Measurements from ENCODE around the gene COL4A1.

Gene COL4A1

DNA sequence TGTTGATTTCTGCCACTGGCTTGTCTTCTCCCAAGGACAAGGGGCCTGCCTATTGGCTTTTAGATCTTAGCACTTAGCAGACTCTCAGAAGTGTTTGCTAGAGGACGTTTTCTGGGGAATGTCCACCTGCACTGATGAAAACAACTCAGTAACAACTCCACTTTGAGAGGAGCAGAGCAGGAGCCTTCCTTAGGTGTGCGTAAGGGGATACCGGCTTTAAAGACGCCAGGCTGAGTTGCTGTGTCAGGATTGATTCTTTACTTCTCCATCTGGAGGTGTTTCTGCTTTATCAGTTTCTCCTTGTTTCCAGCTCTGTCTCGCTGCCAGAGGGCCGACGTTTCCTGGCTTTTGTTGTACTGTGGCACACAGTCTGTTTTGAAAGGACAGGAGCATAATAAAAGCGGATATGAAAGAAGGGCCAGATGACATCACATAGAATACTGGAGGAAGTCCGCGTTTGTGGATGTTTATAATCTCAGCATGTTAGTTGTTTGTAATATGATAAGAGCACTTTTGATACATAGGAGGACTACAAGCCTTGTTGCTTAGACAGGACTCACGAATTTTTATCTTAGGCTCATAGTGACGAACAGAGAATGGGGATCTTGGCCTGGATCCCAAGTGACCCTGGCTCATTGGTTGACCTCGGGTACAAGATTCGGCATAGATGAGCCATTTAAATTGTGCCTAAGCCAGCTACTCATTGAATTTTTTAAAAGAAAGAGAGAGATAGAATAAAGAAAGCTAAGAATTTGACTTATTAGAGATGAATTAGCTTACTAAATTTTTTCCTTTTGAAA lies 34.7 kb upstream of the COL4A1 start:
- no peak for FAIRE-seq
- DNase-seq (ENCODE audit: low spot score) = no peak

DNA sequence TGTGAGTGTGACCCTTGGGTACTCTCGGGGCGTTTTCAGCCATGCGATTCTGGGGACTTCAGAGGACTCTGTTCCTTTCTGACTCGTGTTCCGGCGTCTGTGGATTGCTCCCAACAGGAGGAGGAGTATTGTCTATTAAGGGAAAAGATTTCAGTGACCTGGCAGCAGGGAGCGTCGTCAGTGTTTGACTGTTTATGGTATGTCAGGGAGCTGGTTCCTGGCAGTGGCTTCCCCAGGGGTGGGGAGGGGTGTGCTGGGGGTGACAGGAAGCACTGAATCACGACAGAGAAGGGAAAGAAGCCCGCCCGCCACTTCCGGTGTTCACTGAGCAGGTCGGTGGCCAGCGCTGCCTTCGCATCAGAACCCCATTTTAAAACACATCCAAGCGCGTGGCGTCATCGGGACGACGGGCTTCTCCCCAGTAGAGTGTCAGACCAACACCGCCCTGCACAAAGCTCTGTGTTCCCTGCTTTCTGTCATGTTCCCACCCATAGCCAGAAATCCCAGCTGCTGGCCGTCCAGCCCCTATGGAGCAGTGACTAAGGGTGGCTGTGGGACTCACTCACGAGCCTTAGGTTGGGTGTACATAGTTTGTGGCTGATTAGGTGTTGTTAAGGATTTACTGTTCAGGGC lies 34.0 kb upstream of the COL4A1 start:
- DNase-seq (ENCODE audit: low spot score) = no peak
- FAIRE-seq = no peak

DNA sequence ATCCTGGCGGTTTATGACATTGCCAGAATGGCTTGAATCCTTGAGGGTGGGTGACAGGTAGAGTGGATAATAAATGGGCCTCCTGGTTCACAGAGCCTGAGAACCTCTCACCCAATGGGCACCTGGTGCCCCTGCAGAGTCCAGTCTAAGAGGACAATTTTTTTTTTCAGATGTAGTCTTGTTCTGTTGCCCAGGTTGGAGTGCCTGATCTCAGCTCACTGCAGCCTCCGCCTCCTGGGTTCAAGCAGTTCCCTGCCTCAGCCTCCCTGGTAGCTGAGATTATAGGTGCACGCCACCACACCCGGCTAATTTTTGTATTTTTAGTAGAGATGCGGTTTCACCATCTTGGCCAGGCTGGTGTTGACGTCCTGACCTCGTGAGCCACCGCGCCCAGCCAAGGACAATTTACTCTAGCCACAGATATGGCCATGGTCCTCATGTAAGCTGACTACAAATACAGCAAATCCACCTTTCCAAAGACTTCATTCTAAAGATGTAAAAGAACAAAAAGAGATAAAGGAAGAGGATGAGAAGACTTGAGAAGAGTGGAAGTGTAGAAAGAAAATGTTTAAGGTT lies 33.1 kb upstream of the COL4A1 start:
- DNase-seq (ENCODE audit: low spot score) = no peak
- no peak for FAIRE-seq

DNA sequence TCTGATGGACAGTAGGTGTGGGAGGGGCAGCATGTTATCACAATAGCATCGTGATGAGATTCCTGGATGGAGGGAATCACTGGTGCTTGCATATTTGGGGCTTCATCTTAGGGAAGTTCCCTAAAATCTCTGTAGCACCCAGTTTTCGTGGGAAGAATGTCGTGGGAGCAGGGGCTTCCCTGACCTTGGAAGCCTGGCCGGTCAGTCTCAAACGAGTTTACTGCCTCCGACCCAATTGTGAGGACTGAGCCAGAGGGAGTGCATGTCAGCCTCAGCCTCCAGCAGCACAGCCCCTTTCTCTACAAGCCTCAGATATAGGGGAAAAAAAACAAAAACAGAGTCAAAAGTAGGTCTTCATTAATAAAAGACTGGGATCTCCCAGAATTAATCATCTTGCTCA lies 32.3 kb upstream of the COL4A1 start:
- DNase-seq (ENCODE audit: low spot score) (no peak), FAIRE-seq (no peak)

DNA sequence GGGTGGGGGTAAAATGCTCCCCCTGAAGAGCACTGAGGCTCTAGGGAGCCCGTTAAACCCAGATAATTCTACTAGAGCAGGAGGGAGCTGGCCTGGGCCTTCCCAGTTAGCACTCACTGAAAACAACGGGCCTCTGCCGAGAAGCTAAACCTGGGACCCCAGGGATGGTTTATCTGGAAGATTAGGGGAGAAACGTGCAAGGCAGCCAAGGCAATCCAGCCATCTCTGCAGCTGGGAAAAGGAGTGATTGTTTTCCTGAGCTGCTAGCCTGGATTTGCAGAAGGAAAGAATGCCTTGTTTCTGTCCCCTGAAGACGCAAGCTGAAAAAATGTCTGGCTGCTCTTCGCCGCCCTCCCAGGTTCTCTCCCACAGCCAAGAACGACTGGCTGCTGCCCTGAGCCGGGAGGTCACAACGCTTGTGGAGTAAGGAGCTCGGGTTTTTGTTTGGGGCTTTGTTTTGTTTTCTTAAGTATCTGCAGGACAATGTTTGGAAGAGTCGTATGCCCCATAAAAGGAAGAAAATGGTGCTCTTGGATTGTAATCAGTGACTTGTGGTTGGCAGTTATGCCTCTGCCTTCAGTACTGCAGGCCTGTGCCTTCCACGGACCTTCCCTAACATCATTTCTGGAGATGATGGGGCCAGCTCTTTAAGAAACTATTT lies 31.6 kb upstream of the COL4A1 start:
- no peak for FAIRE-seq
- no peak for DNase-seq (ENCODE audit: low spot score)

DNA sequence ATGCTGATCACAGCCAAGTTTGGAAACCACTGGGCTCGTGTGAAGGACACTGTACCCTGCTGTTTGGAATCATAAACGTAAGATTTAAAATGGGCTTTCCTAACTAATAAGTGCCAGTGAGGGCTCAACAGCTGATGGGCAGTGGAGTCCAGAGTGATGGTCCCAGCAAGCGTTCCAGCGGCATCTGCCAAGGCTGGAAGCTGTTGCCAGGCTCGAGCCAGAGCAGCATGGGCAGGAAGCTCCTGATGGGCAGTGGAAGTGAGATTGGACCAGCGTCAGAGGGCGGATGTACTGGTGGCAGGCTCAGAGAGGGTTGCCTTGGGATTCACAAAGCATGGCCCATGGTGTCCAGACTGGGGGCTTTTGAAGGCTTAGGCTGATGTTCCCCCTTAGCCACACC lies 30.3 kb upstream of the COL4A1 start:
- DNase-seq (ENCODE audit: low spot score) (no peak), FAIRE-seq (no peak)

DNA sequence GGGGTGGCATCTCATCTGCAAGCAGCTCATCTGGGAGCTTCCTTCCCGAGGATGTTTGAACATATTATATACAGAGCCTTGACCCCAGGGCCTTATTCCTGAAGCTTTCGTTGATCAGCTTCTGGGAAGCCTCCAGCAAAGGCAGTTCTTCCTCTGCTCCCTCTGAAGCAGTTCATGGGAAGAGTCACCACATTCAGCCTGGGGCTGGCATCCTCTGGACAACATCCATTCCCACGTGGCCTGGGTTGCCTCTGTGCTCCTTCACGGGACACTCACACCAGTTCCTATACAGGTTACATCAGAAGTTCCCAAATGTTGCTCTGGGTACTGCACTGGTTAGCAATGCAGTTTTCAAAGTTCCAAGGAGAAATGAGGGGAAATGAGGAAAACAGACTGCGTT lies 29.7 kb upstream of the COL4A1 start:
- DNase-seq (ENCODE audit: low spot score) (no peak), FAIRE-seq (no peak)

DNA sequence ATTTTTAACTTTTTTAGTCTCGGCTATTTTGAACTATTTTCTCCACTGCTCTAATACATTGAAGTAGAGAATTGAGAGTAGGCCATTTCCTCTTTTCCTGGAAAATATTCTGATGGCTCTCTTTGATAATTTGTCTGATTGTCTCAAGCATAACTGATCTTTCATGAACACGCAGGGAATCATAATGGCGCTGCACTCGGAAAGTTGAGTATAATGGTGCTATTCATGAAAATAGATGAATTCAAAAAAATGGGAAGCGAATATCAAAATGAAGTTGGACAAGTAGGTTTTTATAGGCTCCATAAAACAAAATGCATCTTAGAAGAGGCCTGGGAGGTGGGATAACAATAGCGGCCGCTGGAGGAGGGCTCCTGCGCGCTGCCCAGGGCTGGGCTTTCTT lies 29.2 kb upstream of the COL4A1 start:
- DNase-seq (ENCODE audit: low spot score) (no peak), FAIRE-seq (no peak)

DNA sequence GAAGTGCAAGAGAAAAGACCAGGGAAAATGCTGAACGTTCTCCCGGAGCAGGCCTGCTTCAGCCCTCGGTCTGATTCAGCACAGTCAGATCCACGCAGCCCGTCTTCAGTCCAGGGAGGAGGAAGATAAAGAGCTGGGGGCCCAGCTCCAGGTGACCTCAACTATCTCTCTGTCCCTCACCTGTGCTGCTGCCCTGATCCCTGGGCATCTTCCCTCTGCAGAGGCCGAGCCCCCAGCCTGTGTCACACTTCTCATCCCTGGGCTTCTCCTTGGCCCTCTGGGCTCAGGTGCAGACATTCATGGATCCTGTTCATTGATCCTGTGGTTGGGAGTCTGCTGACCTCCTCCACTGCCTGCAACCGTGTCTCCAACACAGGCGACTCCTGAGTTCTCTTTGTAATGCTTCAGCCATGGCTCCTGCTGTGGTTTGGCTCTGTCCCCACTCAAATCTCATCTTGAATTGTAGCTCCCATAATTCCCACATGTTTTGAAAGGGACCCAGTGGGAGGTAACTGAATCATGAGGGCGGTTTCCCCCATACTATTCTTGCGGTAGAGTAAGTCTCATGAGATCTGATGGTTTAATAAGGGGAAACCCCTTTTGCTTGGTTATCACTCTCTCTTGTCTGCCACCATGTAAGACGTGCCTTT lies 28.0 kb upstream of the COL4A1 start:
- DNase-seq (ENCODE audit: low spot score) (no peak), FAIRE-seq (no peak)

DNA sequence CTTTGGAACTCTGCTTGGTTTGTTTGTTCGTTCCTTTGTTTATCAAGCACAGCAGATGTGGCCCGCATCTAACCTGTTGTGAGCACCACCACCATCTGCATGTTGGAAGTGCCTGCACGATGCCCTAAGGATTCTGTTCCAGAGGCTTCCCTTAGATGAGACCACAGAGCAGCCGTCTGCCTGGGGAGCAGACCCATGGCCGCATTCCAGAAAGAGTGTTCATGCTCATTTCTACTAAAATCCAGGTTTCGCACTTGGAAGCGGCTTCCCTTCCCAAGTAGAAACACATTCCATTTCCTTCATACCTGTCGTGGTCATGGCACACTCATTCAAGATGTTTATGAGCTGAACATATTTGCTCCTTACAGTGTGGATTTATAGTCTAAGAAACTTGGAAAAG lies 27.3 kb upstream of the COL4A1 start:
- FAIRE-seq (no peak), DNase-seq (ENCODE audit: low spot score) (no peak)

DNA sequence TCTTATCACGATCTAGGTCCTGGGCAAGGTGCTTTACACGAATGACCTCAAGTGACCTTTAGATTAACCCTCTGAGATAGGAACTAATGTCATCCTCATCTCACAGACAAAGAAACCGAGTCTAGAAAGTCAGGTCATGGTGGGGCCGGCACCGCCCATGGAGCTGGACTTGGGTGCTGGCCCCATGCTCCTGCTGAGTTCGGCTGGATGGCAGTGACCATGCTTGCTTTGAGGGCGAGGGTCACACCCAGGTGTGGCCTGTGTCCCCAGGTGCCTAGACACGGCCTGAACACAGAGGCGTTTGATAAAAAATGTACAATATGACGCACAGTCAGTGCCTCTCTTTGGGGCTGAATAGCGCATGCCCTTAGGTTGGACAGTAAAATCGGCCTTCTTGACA lies 26.9 kb upstream of the COL4A1 start:
- no peak for FAIRE-seq
- DNase-seq (ENCODE audit: low spot score) = no peak

DNA sequence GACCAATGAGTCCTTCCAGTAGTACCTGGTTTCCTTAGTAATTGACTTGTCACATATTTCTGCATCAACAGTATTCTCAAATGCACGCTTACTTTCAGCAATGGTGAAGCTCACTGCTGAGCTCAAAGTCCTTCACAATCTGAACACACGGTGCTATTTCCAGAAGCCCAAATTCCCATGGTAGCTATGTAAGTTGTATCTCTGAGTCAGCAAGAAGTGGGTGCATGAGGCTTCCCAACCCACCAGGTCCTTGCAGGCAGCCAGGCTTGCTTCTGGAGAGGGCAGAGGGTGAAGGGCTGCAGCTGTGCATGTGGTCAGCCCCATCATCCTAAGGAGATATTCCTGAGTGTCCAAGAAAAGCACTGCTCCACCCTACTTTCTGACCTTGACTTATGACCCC lies 25.8 kb upstream of the COL4A1 start:
- FAIRE-seq (no peak), DNase-seq (ENCODE audit: low spot score) (no peak)

DNA sequence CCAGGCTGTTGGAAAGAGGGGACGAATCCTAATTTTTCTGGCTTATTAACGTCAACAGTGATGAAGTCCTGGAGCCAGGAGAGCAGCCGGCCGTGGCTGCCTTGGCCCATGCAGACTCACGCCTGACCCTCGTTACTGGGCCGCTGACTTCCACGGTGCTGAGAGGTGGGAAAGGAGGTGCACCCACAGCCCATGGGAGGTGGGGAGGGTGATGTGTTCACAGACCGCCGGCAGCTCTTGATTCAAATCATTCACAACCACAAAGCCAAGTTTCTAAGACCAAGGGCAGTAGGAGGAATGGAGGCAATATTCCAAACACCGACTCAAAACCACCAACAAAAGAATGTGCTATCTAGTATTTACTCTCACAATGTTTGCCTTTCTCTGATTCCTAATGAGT lies 24.4 kb upstream of the COL4A1 start:
- DNase-seq (ENCODE audit: low spot score) (no peak), FAIRE-seq (no peak)

DNA sequence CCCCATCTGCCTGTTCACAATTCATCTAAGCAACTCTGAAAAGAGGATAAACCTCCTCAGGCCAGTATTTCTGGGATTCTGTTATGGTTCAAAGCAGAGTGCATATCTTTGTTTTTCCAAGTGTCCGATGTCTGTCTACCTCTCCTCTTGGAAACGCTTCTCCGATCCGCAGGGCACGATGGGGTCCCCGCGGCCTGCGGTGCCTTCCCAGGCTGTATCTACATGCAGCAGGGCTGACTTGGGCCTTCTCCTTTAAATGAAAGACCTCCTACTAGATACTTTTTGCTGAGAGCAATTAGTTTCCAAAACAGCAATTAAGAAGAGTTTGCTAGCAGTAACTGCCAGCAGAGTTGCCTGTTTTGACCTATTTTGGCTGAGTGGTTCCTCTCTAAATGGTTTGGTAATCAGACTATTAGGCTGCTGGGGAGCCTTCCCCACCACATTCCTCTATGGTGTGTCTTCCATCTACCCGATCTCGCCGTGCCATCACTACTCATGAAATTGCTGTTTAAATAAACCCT lies 23.6 kb upstream of the COL4A1 start:
- FAIRE-seq (no peak), DNase-seq (ENCODE audit: low spot score) (no peak)

DNA sequence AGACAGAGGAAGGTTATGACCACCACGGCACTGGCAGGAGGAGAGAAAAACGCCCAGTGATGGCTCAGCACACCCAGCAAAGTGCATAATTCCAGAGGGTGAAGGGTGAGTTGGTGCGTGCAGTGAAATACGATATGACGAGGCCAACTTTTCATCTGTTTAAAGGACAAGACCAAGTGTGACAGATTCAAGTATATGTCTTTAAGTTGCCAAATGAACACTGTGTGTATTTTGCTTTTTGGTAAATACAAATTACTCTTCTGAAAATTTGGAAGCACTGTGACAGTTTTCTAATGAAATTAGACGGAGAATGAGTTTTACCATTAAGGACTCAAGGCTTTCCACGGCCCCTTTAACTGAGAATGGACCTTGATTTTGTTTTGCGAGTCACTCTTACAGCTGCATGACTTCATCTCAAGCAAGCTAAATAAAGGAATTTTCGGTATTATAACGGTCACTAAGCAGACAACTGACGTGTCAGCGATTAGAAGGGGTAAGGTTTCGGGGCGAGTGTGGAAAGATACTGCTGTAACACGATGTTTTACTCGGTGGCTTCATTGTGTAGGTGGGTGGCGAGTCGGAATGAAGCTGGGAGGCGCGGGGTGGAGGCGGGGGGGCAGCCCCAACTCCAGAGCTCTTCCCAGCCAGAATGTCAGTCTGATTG lies 23.0 kb upstream of the COL4A1 start:
- FAIRE-seq (no peak), DNase-seq (ENCODE audit: low spot score) (no peak)

DNA sequence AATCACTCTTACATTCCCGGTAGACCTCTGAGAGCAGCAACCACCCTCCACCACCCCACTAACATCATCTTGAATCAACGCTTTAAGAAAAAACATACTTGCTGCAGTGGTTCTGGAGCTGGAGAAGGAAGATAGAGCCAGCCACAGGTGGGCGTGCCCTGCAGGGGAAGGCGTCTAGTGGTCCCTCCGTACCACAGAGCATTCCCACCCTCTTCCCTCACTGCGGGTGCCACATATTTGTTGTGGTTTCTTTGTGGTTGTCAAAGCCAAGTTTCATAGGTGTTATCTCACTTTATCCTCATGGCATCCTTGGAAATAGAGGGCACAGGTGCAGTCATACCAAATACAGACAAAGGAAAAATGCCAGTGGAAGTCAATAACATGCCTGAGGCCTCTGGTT lies 22.3 kb upstream of the COL4A1 start:
- DNase-seq (ENCODE audit: low spot score) (no peak), FAIRE-seq (no peak)

DNA sequence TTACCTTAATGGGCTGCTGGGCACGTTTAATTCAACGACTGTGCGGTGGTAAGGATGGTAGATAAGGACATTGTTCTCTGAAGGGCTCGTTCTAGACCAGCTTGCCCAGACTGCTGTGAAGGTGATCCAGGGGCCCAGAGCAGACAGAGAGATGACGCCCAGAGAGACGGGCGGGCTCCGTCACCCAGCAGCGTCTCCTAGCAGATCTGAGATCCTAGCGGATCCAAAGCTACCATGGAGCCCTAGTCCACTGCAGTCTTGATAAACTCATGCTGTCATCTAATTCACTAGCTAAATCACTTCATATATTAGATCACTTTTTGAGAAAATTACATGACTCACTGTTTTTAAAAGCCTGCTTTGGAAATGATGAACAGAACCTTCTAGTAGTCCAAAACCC lies 21.6 kb upstream of the COL4A1 start:
- no peak for FAIRE-seq
- DNase-seq (ENCODE audit: low spot score) = no peak

DNA sequence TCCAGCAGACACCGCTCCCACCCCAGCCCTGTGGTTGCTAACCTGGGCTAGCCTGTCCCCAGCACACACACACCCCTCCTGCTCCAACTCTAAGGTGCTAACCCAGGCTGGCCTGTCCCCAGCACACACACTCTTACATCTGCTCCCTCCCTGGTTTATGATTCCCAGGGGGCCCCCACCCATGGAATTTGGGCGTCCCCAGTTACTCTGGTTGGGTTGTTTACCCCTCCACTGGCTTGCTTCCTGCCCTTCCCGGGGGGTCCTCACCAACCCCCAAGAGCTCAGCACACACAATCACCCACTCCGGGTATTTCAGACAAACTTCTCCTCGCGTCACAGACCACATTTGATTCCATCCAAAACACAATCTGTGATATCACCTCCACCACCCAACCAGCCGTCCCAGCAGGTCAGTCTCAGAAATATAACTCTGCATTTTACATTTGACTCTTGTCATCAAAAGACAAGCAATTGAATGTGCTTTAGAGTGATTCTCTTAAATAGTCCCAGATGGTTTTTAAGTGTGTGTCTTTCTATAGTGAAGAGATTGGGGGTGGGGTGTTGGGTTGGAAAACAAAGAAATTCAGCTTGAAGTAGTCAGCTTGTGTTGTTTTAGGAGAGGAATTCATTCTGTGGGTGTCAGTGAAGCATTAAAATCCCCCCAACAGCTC lies 20.2 kb upstream of the COL4A1 start:
- FAIRE-seq (no peak), DNase-seq (ENCODE audit: low spot score) (no peak)

DNA sequence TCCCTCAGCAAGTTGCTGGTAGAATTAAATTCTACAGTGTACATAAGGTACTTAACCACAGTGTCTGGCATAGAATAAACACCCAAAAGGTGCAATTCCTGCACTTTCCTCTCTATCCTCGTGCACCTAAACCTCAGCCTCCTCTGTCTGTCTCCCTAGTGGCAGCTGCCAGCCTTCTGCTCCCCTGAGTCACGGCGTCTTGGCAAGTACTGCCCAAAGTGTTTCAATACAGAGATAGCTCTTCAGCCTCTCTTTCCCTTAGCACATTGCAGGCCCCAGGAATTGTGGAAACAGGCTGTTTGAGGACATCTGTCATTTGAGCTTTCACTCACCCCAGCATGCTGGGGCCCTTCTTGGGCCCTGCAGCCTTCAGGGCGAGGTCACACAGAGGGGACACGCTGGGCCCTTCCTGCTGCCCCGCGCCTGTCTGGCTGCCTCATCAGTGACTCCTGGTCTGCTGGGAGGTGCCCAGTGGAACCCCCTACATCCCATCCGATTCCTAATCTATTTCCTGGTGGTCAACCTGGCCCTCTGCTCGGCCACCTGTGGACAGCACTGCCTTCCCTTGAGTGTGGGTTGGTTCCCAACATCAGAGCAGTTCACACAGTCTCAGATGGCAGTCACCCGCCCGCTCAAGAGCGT lies 19.4 kb upstream of the COL4A1 start:
- no peak for FAIRE-seq

More for the DNA sequence above, 19.4 kb upstream of the COL4A1 start:
- no peak for DNase-seq (ENCODE audit: low spot score)

All from urothelium cell line (cell line).